Calu3 (cell line): ENCODE measurements around the gene ZNF334. TPM values are rescaled to one million over a fixed set of nuclear protein-coding genes. Genes with fewer than 3 reads are reported as not detected.

Experiments used
- BruUV-seq: library from RNA; stranded (reverse); fragments of 400-500 nt; replicated peaks from 2 replicates; lab custom pipeline; 2021; lab: Mats Ljungman, UMichigan
- CTCF ChIA-PET: fragments of 300-600 bp; sonication (Branson Sonifier 250); formaldehyde crosslinking; loops from one replicate; lab custom pipeline; 2022; ENCODE audit warnings: antibody characterized with exemption; lab: Charles Lee
- DNase-seq: peaks from one replicate; pipeline ENCODE4 v3.0.0; 2022
- H3K27ac Mint-ChIP-seq: one replicate; pipeline ENCODE4 v1.8.0; 2022; ENCODE audit warnings: mixed read lengths; ENCODE audit not compliant: unreplicated experiment
- H3K27me3 Mint-ChIP-seq: one replicate; pipeline ENCODE4 v1.8.0; 2022; ENCODE audit warnings: mixed read lengths; ENCODE audit not compliant: unreplicated experiment
- H3K36me3 Mint-ChIP-seq: one replicate; pipeline ENCODE4 v1.8.0; 2022; ENCODE audit warnings: mild to moderate bottlenecking, moderate library complexity, mixed read lengths; ENCODE audit not compliant: insufficient read depth, unreplicated experiment
- H3K4me1 Mint-ChIP-seq: one replicate; pipeline ENCODE4 v1.8.0; 2022; ENCODE audit warnings: mild to moderate bottlenecking, low read depth, mixed read lengths; ENCODE audit not compliant: unreplicated experiment
- H3K4me3 Mint-ChIP-seq: one replicate; pipeline ENCODE4 v1.8.0; 2022; ENCODE audit warnings: mild to moderate bottlenecking, low read depth, moderate library complexity, mixed read lengths; ENCODE audit not compliant: unreplicated experiment
- H3K9me3 Mint-ChIP-seq: one replicate; pipeline ENCODE4 v1.8.0; 2022; ENCODE audit warnings: low read depth, mixed read lengths; ENCODE audit not compliant: unreplicated experiment
- intact Hi-C: fragments of 100-400 bp; cut with micrococcal nuclease; formaldehyde crosslinking; loops from one replicate; pipeline ENCODE4 v1.10.0; 2022; ENCODE audit not compliant: unreplicated experiment
- total RNA-seq: library from RNA; stranded (reverse); gene quantifications from 2 replicates; pipeline ENCODE4 v1.2.3, GENCODE V29; 2022
- TF ChIP-seq, protein P1 (sequence below): fragments of 200-600 bp; IDR thresholded peaks from one replicate; pipeline ENCODE4 v1.8.0; 2022; ENCODE audit warnings: antibody characterized with exemption; ENCODE audit not compliant: unreplicated experiment

The ZNF334 gene
- total RNA-seq, 1 experiment from 2014 or later: not detected

DNA sequence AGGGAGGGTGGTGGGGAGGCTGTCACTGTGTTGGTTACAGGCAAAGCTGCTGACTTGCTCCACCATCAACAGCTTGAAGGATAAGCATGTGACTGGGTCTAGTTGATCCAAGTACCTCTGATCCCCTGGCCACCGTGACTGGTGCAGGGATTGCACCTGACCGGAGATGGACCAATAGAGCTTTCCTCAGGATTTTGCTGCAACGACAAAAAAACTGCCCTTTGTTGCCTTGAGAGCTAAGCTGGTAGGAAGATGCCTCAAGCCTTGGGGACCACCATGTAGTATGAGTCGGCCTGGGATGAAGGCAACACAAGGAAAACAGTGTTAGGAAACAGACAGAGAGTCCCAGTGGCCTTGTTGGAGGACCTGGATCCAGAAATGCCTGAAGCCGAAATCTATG is 35.3 kb upstream of the ZNF334 start:
- DNase-seq: no peak
- H3K4me3 Mint-ChIP-seq: no peak overlapping the region
- H3K9me3 Mint-ChIP-seq: no peaks in the 10 kb centered on the region
- no TSS peak for BruUV-seq
- intact Hi-C loops: no loop called here
- H3K27me3 Mint-ChIP-seq: peaks cover under 1% of the 10 kb centered on the region
- TF ChIP-seq, protein P1, sequence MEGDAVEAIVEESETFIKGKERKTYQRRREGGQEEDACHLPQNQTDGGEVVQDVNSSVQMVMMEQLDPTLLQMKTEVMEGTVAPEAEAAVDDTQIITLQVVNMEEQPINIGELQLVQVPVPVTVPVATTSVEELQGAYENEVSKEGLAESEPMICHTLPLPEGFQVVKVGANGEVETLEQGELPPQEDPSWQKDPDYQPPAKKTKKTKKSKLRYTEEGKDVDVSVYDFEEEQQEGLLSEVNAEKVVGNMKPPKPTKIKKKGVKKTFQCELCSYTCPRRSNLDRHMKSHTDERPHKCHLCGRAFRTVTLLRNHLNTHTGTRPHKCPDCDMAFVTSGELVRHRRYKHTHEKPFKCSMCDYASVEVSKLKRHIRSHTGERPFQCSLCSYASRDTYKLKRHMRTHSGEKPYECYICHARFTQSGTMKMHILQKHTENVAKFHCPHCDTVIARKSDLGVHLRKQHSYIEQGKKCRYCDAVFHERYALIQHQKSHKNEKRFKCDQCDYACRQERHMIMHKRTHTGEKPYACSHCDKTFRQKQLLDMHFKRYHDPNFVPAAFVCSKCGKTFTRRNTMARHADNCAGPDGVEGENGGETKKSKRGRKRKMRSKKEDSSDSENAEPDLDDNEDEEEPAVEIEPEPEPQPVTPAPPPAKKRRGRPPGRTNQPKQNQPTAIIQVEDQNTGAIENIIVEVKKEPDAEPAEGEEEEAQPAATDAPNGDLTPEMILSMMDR: no peak
- no peak overlapping the region for H3K27ac Mint-ChIP-seq
- H3K36me3 Mint-ChIP-seq: no peaks in the 10 kb centered on the region
- no peaks in the 10 kb centered on the region for H3K4me1 Mint-ChIP-seq
- CTCF ChIA-PET: no interaction called here

DNA sequence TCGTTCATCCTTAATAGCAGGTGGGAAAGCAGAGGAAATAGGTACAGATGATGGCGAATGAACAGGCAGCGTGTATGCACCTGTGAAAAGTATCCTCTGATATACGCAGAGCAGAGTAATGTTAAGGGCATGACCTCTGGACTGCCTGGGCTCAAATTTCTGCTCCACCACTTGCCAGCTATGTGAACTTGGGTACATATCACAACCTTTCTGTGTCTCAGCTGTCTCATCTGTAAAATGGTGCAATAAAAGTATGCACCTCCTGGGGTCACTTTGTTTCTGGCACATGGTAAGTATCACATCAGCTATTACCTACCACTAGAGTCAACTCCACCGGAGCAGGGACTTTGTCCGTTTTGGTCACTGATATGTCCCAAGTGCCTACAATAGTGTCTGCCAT is 34.6 kb upstream of the ZNF334 start:
- Mint-ChIP-seq H3K36me3 (no peaks in the 10 kb centered on the region), H3K9me3 (no peaks in the 10 kb centered on the region), H3K4me1 (no peaks in the 10 kb centered on the region), H3K27ac (no peak overlapping the region), H3K4me3 (no peak overlapping the region), H3K27me3 (peaks cover 7% of the 10 kb centered on the region)
- intact Hi-C loops: no loop called here
- CTCF ChIA-PET: no interaction called here
- BruUV-seq: no TSS peak
- TF ChIP-seq, protein P1: no peak
- no peak for DNase-seq

- intact Hi-C loops: no loop called here
- H3K27ac Mint-ChIP-seq: no peak overlapping the region
- H3K36me3 Mint-ChIP-seq: no peaks in the 10 kb centered on the region
- DNase-seq: no peak
- H3K4me1 Mint-ChIP-seq: no peaks in the 10 kb centered on the region
- H3K4me3 Mint-ChIP-seq: no peak overlapping the region
- no peaks in the 10 kb centered on the region for H3K9me3 Mint-ChIP-seq
- CTCF ChIA-PET: no interaction called here
- no TSS peak for BruUV-seq
- peaks cover 13% of the 10 kb centered on the region for H3K27me3 Mint-ChIP-seq
- TF ChIP-seq, protein P1: no peak
Measured at GRCh38 chr20:46546936-46547335, 33.6 kb upstream of the ZNF334 start.

GRCh38 chr20:46546298-46546697 is 32.9 kb upstream of the ZNF334 start:
- no TSS peak for BruUV-seq
- DNase-seq: no peak
- TF ChIP-seq, protein P1: no peak
- Mint-ChIP-seq H3K4me3 (no peak overlapping the region), H3K27me3 (peaks cover 13% of the 10 kb centered on the region), H3K36me3 (no peaks in the 10 kb centered on the region), H3K27ac (no peak overlapping the region), H3K4me1 (no peaks in the 10 kb centered on the region), H3K9me3 (no peaks in the 10 kb centered on the region)
- intact Hi-C loops: no loop called here
- CTCF ChIA-PET: interaction anchor here (0.8 kb wide), 1 partner anchor 9 kb away, joined by 3 read pairs; no protein-coding TSS in a partner anchor

DNA sequence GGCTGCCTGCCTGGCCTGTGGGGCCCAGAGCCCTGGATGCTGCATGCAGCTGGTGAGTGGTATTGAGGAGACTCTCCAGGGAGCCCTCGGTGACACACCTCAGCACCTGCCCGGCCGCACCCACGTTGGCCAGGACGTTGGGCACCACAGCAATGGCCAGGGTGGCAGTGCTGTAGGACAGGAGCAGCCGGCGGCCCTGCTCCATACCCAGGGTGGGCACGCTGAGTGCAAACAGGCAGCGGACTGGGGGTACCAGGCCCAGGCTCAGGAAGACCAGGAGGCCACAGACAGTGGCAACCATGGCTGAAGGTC is 32.4 kb upstream of the ZNF334 start:
- CTCF ChIA-PET: interaction anchor here (0.8 kb wide), 1 partner anchor 8 kb away, joined by 3 read pairs; no protein-coding TSS in a partner anchor
- TF ChIP-seq, protein P1: no peak
- Mint-ChIP-seq H3K36me3 (no peaks in the 10 kb centered on the region), H3K9me3 (no peaks in the 10 kb centered on the region), H3K27ac (no peak overlapping the region), H3K4me3 (no peak overlapping the region), H3K27me3 (peaks cover 13% of the 10 kb centered on the region), H3K4me1 (no peaks in the 10 kb centered on the region)
- intact Hi-C loops: no loop called here
- DNase-seq: no peak
- BruUV-seq: no TSS peak
